Brain microvascular endothelial cell (primary cell): ENCODE data around the gene FANCD2OS.

ENCODE experiments used
- DNase-seq: peaks from one replicate; pipeline ENCODE4 v3.0.0-alpha.2; 2020
- H3K27ac ChIP-seq: fragments of 250-450 bp; sonication (Bioruptor Pico); 2 replicates; pipeline ENCODE4 v1.5.1; 2020; ENCODE audit warnings: mild to moderate bottlenecking, moderate library complexity
- H3K27me3 ChIP-seq: fragments of 250-450 bp; sonication (Bioruptor Pico); replicated peaks from 2 replicates; pipeline ENCODE4 v1.5.1; 2020; ENCODE audit warnings: mild to moderate bottlenecking
- H3K36me3 ChIP-seq: fragments of 250-450 bp; sonication (Bioruptor Pico); replicated peaks from 2 replicates; pipeline ENCODE4 v1.5.1; 2020; ENCODE audit warnings: mild to moderate bottlenecking
- H3K4me3 ChIP-seq: 2 replicates; pipeline ENCODE4 v1.5.1; 2011; ENCODE audit warnings: low read depth, mild to moderate bottlenecking, control low read depth, low read length, moderate library complexity
- in situ Hi-C: cut with HindIII; loops from 2 replicates; pipeline ENCODE4 v1.10.0; 2017; ENCODE audit warnings: low sequenced_read_pairs, low pct_ligation_motif_present
- TF ChIP-seq, protein P1 (sequence below): IDR thresholded peaks from 2 replicates; pipeline ENCODE4 v1.5.1; 2011; ENCODE audit warnings: low read depth, mild to moderate bottlenecking, moderate library complexity, low read length, control low read depth, inconsistent platforms; ENCODE audit errors: missing control alignments

The FANCD2OS gene, protein sequence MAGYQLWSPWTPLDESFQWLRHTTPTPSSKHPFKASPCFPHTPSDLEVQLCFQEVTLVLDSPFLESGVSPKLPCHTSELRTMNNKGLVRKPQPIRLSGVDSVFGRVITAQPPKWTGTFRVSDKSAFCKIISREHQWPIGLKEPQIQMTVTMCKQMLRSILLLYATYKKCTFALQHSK

DNA sequence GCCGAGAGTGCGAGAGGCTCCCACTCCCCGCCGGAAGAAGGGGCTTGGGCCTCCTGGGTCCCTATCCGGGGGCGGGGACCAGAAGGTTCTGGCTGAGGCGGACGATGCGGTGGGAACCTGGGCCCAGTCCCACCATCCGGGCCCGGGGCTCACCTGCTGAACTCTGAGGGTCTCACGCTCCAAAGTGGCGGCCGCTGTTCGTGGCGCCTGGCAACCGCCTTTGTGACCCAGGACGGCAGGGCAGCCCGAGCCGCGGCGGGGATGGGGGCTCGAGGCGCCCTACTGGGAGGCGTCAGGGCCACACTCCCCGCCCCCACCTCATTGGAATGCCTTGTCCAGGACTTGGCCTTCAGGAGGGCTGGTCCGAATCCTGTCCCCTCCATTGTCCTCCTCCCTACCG is at the start of gene FANCD2OS:
Gene FANCD2OS (minus strand): TSS at position 165 of the 400 bp plus-strand sequence. CDS start 3,481 bp downstream, outside the sequence.
- Histone ChIP-seq H3K4me3 (no peak within 1 kb of the TSS), H3K27ac (no peak within 1 kb of the TSS), H3K36me3 (no peaks in the 10 kb centered on the region), H3K27me3 (no peaks in the 10 kb centered on the region)
- in situ Hi-C loops, result no loop called here
- TF ChIP-seq, protein P1, sequence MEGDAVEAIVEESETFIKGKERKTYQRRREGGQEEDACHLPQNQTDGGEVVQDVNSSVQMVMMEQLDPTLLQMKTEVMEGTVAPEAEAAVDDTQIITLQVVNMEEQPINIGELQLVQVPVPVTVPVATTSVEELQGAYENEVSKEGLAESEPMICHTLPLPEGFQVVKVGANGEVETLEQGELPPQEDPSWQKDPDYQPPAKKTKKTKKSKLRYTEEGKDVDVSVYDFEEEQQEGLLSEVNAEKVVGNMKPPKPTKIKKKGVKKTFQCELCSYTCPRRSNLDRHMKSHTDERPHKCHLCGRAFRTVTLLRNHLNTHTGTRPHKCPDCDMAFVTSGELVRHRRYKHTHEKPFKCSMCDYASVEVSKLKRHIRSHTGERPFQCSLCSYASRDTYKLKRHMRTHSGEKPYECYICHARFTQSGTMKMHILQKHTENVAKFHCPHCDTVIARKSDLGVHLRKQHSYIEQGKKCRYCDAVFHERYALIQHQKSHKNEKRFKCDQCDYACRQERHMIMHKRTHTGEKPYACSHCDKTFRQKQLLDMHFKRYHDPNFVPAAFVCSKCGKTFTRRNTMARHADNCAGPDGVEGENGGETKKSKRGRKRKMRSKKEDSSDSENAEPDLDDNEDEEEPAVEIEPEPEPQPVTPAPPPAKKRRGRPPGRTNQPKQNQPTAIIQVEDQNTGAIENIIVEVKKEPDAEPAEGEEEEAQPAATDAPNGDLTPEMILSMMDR, result no peak
- DNase-seq, result no peak

GRCh38 chr3:10157031-10157430 is 49.0 kb upstream of the FANCD2OS start:
- no peak for DNase-seq
- in situ Hi-C loops, result no loop called here
- H3K36me3 ChIP-seq, result peaks cover 6% of the 10 kb centered on the region
- no peaks in the 10 kb centered on the region for H3K27me3 ChIP-seq
- H3K27ac ChIP-seq, result no peak overlapping the region
- TF ChIP-seq, protein P1, result no peak
- no peak overlapping the region for H3K4me3 ChIP-seq

DNA sequence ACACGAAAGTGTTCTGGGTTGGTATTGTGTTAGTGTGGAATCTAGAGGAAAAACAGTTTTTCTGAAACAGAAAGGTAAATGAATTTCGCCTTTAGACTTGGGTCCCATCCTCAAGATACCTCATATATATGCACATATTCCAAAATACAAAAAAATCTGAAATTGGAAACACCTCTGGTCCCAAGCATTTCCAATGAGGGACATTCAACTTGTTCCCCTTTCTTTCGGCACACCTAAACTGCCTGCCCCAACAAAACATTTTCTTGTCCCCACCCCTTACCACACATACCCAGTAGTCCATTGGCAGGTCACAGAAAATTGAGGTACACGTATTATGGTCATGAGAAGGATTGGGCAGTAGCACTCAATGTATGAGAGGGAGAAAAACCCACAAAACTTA is 47.6 kb upstream of the FANCD2OS start:
- Histone ChIP-seq H3K27me3 (no peaks in the 10 kb centered on the region), H3K4me3 (no peak overlapping the region), H3K36me3 (peaks cover 11% of the 10 kb centered on the region), H3K27ac (no peak overlapping the region)
- DNase-seq, result no peak
- TF ChIP-seq, protein P1, result no peak
- in situ Hi-C loops, result no loop called here

DNA sequence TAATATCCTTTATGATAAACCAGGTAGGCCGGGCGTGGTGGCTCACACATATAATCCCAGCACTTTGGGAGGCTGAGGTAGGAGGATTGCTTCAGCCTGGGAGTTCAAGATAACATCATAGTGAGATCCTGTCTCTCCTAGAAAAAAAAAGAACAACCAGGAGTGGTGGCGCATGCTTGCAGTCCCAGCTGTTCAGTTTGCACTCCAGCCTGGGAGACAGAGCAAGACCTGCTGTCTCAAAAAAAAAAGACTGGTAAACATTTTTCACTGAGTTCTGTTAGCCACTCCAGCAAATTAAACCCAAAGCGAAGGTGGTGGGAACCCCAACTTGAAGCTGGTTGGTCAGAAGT is 47.0 kb upstream of the FANCD2OS start:
- in situ Hi-C loops, result no loop called here
- H3K27me3 ChIP-seq, result no peaks in the 10 kb centered on the region
- peaks cover 16% of the 10 kb centered on the region for H3K36me3 ChIP-seq
- TF ChIP-seq, protein P1, result no peak
- H3K27ac ChIP-seq, result no peak overlapping the region
- H3K4me3 ChIP-seq, result no peak overlapping the region
- DNase-seq, result no peak

DNA sequence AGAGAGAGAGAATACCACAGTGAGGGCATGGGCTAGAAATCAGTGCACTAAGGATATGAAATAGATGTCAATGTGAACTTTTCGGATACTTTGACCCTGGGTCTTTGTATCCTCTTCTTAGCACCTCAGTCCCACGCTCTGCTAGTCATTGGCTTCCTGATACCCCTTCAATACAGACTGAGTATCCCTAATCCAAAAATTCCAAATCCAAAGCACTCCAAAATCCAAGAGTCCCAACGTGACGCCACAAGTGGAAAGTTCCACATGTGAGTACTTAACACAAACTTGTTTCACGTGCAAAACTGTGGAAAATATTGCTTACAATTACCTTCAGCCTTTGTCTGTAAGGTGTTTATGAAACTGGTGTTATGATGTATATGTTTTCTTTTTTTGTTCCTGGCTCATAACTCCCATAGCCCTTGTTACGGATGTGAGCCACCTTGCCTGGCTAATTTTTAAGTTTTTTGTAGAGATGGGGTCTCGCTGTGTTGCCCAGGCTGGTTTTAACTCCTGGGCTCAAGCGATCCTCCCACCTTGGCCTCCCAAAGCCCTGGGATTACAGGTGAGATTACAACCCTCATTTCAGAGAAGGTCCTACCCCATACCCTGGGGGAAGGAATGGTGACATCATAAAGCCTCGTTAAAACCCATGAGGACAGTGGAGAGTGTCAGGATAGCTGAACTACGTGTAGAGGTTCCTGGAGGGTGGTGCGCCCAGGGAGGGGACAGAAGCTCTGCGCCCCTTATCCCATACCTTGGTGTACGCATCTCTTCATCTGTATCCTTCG is 46.5 kb upstream of the FANCD2OS start:
- in situ Hi-C loops, result no loop called here
- DNase-seq, result no peak
- Histone ChIP-seq H3K27ac (no peak overlapping the region), H3K27me3 (no peaks in the 10 kb centered on the region), H3K4me3 (no peak overlapping the region), H3K36me3 (peaks cover 20% of the 10 kb centered on the region)
- TF ChIP-seq, protein P1, result no peak
